ENCODE data around the gene CD44.

Gene CD44

DNA sequence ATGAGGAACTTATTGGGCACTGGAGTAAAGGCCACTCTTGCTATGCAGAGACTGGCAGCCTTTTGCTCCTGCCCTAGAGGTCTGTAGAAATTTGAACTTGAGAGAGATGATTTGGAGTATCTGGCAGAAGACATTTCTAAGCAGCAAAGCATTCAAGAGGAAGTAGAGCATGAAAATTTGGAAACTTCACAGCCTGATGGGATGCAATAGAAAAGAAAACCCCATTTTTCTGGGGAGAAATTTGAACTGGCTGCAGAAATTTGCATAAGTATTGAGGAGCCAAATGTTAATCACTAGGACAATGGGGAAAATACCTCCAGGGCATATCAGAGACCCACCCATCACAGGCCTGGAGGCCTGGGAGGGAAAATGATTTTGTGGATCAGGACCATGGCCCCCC lies 29.9 kb upstream of the CD44 start:
- Histone ChIP-seq H3K9me3 (ENCODE audit: low read length) (no peaks in the 10 kb centered on the region), H3K27ac (ENCODE audit: low read depth, low read length, poor library complexity, severe bottlenecking) (no peak overlapping the region), H3K36me3 (ENCODE audit: insufficient read depth, low read length) (no peaks in the 10 kb centered on the region), H3K4me3 (ENCODE audit: low read depth, low read length, poor library complexity, severe bottlenecking) (no peak overlapping the region), H3F3A (ENCODE audit: insufficient read depth, low read length) (no peaks in the 10 kb centered on the region), H3K4me1 (ENCODE audit: insufficient read depth, low read length, severe bottlenecking) (no peaks in the 10 kb centered on the region), H3K9me2 (ENCODE audit: low read depth, low read length) (no peaks in the 10 kb centered on the region), H3K79me2 (ENCODE audit: insufficient read depth, low read length) (no peaks in the 10 kb centered on the region), H3K9ac (ENCODE audit: low read length) (no peak overlapping the region), H3K27me3 (ENCODE audit: insufficient read depth, low read length) (no peaks in the 10 kb centered on the region), H2AFZ (ENCODE audit: low read length) (no peak overlapping the region), H4K20me1 (ENCODE audit: insufficient read depth, low read length) (no peaks in the 10 kb centered on the region), H3K4me2 (ENCODE audit: low read length) (no peak overlapping the region)
- no peak for TF ChIP-seq EZH2 (IDR thresholded peaks at IDR 0.05; ENCODE audit: borderline replicate concordance, low read length)
- TF ChIP-seq, protein P1, sequence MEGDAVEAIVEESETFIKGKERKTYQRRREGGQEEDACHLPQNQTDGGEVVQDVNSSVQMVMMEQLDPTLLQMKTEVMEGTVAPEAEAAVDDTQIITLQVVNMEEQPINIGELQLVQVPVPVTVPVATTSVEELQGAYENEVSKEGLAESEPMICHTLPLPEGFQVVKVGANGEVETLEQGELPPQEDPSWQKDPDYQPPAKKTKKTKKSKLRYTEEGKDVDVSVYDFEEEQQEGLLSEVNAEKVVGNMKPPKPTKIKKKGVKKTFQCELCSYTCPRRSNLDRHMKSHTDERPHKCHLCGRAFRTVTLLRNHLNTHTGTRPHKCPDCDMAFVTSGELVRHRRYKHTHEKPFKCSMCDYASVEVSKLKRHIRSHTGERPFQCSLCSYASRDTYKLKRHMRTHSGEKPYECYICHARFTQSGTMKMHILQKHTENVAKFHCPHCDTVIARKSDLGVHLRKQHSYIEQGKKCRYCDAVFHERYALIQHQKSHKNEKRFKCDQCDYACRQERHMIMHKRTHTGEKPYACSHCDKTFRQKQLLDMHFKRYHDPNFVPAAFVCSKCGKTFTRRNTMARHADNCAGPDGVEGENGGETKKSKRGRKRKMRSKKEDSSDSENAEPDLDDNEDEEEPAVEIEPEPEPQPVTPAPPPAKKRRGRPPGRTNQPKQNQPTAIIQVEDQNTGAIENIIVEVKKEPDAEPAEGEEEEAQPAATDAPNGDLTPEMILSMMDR (IDR thresholded peaks at IDR 0.05; ENCODE audit: low read length) = no peak

DNA sequence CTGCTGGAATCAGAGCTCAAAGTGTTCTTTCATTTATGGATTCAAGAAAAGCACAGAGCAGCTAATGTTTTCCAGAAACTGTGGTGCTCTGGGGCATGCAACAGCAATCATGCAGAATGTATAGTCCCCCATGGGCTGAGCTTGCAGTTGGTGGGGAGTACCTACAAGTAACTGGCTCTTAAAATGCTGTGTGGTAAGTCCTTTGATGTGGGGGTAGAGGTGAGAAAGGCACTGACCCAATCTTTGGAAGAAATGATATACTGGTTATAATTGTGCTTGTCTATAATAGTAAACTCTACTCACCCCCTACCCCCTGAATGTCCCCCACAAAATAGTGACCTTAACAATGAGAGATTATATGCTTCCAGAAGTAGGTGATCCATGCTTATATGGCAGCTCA lies 29.1 kb upstream of the CD44 start:
- Histone ChIP-seq H4K20me1 (ENCODE audit: insufficient read depth, low read length) (no peaks in the 10 kb centered on the region), H3K27me3 (ENCODE audit: insufficient read depth, low read length) (no peaks in the 10 kb centered on the region), H3K4me3 (ENCODE audit: low read depth, low read length, poor library complexity, severe bottlenecking) (no peak overlapping the region), H3K79me2 (ENCODE audit: insufficient read depth, low read length) (no peaks in the 10 kb centered on the region), H3K4me1 (ENCODE audit: insufficient read depth, low read length, severe bottlenecking) (no peaks in the 10 kb centered on the region), H3K9me3 (ENCODE audit: low read length) (no peaks in the 10 kb centered on the region), H3F3A (ENCODE audit: insufficient read depth, low read length) (no peaks in the 10 kb centered on the region), H3K36me3 (ENCODE audit: insufficient read depth, low read length) (no peaks in the 10 kb centered on the region), H3K9me2 (ENCODE audit: low read depth, low read length) (no peaks in the 10 kb centered on the region), H2AFZ (ENCODE audit: low read length) (no peak overlapping the region), H3K9ac (ENCODE audit: low read length) (no peak overlapping the region), H3K27ac (ENCODE audit: low read depth, low read length, poor library complexity, severe bottlenecking) (no peak overlapping the region), H3K4me2 (ENCODE audit: low read length) (no peak overlapping the region)
- TF ChIP-seq EZH2 (IDR thresholded peaks at IDR 0.05; ENCODE audit: borderline replicate concordance, low read length) = no peak
- TF ChIP-seq, protein P1 (IDR thresholded peaks at IDR 0.05; ENCODE audit: low read length) = no peak

DNA sequence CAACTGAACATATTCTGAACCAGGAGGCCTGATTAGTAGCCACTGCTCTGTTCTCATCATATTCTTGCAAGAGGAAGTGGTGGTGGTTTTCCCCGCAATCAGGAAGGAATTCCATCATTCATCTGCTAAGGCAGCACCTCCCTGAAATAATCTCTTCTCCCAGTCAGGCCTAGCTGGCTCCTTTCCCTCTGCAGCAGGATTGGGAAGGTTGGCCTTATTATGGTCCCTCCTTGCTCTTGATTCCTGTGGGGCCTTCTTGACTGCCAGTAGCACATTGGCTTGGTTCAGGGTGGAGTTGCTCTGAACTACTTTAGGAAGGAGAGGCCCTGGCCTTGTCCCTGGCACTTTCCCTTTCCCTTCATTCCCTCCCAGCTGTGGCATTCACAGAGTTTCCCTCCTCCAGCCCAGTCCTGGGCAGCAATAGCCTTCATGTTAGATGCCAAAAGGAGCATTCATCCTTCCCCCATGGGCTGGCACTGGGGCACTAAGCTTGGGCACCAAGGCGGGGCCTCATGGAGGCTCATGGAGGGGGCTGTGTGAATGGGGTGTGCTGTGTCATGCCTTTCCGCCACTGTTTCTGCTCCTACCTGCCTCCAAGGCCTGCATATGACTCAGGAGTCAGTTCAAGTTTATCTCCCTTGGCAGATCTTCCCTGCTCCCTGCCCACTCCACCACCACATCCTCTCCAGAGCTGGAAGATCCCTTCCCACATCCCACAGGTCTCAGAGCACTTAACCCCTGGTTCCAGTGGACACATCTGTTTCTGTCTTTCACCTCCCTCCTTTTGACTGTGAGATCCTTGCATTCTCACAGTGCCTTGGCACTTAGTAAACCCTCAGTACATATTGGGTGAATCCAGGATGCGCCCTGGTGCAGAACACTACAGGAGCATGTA lies 27.6 kb upstream of the CD44 start:
- H3K27me3 ChIP-seq (ENCODE audit: insufficient read depth, low read length) = no peaks in the 10 kb centered on the region
- H3K9me2 ChIP-seq (ENCODE audit: low read depth, low read length) = no peaks in the 10 kb centered on the region
- no peak overlapping the region for H3K27ac ChIP-seq (ENCODE audit: low read depth, low read length, poor library complexity, severe bottlenecking)
- no peak overlapping the region for H3K9ac ChIP-seq (ENCODE audit: low read length)
- no peak overlapping the region for H3K4me3 ChIP-seq (ENCODE audit: low read depth, low read length, poor library complexity, severe bottlenecking)
- no peak overlapping the region for H2AFZ ChIP-seq (ENCODE audit: low read length)
- H4K20me1 ChIP-seq (ENCODE audit: insufficient read depth, low read length) = no peaks in the 10 kb centered on the region
- TF ChIP-seq EZH2 (IDR thresholded peaks at IDR 0.05; ENCODE audit: borderline replicate concordance, low read length) = no peak
- TF ChIP-seq, protein P1 (IDR thresholded peaks at IDR 0.05; ENCODE audit: low read length) = no peak
- no peaks in the 10 kb centered on the region for H3F3A ChIP-seq (ENCODE audit: insufficient read depth, low read length)
- H3K79me2 ChIP-seq (ENCODE audit: insufficient read depth, low read length) = no peaks in the 10 kb centered on the region
- no peaks in the 10 kb centered on the region for H3K4me1 ChIP-seq (ENCODE audit: insufficient read depth, low read length, severe bottlenecking)
- no peak overlapping the region for H3K4me2 ChIP-seq (ENCODE audit: low read length)
- no peaks in the 10 kb centered on the region for H3K36me3 ChIP-seq (ENCODE audit: insufficient read depth, low read length)
- H3K9me3 ChIP-seq (ENCODE audit: low read length) = no peaks in the 10 kb centered on the region
